GM21360 (cell line): ENCODE data around the gene IDE.
"Not testable (repeated sequence)": the region's sequence is repeated elsewhere in the genome, so short reads cannot be mapped to it uniquely, and the experiment has no call there.

Source experiments
- ATAC-seq: cut with Tn5 transposase; IDR thresholded peaks from one replicate; pipeline ENCODE4 v1.9.1; 2021; ENCODE audit warnings: mild to moderate bottlenecking, moderate library complexity; ENCODE audit not compliant: unreplicated experiment

IDE gene

GRCh38 chr10:92420546-92421275 lies 153.2 kb downstream of the IDE start:
- no peak for ATAC-seq

GRCh38 chr10:92419740-92420545 lies 153.9 kb downstream of the IDE start:
- ATAC-seq: no peak

- no peak for ATAC-seq
These were observed 155.0 kb downstream of the IDE start for GRCh38 chr10:92418891-92419290.

GRCh38 chr10:92418221-92418620 lies 155.7 kb downstream of the IDE start:
- ATAC-seq: no peak

- ATAC-seq: no peak
These were observed 160.4 kb downstream of the IDE start for GRCh38 chr10:92413519-92413918.

GRCh38 chr10:92413011-92413410 lies 160.9 kb downstream of the IDE start:
- no peak for ATAC-seq

- ATAC-seq: no peak
These were observed 162.5 kb downstream of the IDE start for GRCh38 chr10:92411406-92411805.

GRCh38 chr10:92410501-92410900 lies 163.4 kb downstream of the IDE start:
- ATAC-seq: no peak

- no peak for ATAC-seq
These were observed 165.9 kb downstream of the IDE start for GRCh38 chr10:92408017-92408361.

GRCh38 chr10:92407305-92408016 lies 166.4 kb downstream of the IDE start:
- ATAC-seq: no peak

GRCh38 chr10:92405419-92405924 lies 168.4 kb downstream of the IDE start:
- ATAC-seq: no peak

- ATAC-seq: no peak
These were observed 169.1 kb downstream of the IDE start for GRCh38 chr10:92404612-92405418.

GRCh38 chr10:92402234-92402633 lies 171.7 kb downstream of the IDE start:
- not testable (repeated sequence) for ATAC-seq
